WTC11 (cell line): ENCODE data around the gene ZNF574. TPM values are rescaled to one million over a fixed set of nuclear protein-coding genes. Genes with fewer than 3 reads are reported as not detected.

Experiments used
- ATAC-seq: fragments of 200-7000 bp; cut with Tn5 transposase; 2 replicates; pipeline ENCODE4 v1.10.0; 2021; ENCODE audit warnings: mild to moderate bottlenecking, moderate library complexity
- CTCF ChIA-PET: fragments of 300-600 bp; sonication (Branson Sonifier 250); formaldehyde crosslinking; loops from one replicate; lab custom pipeline; 2021; ENCODE audit warnings: antibody characterized with exemption; lab: Charles Lee
- POLR2A ChIA-PET: fragments of 350-600 bp; sonication (Branson Sonifier 250); formaldehyde crosslinking; loops from one replicate; lab custom pipeline; 2021; ENCODE audit warnings: antibody characterized with exemption; lab: Charles Lee
- DNase-seq: peaks from one replicate; pipeline ENCODE4 v3.0.0; 2021; ENCODE audit warnings: low spot score
- H3K27ac Mint-ChIP-seq: 2 replicates; pipeline ENCODE4 v1.8.0; 2021; ENCODE audit warnings: mixed read lengths
- H3K27me3 Mint-ChIP-seq: 2 replicates; pipeline ENCODE4 v1.8.0; 2021; ENCODE audit warnings: low read depth, mild to moderate bottlenecking, moderate library complexity, mixed read lengths
- H3K36me3 Mint-ChIP-seq: 2 replicates; pipeline ENCODE4 v1.8.0; 2021; ENCODE audit warnings: mixed read lengths
- H3K4me1 Mint-ChIP-seq: 2 replicates; pipeline ENCODE4 v1.8.0; 2022; ENCODE audit warnings: mixed read lengths
- H3K4me3 Mint-ChIP-seq: 2 replicates; pipeline ENCODE4 v1.8.0; 2021; ENCODE audit warnings: mild to moderate bottlenecking, moderate library complexity, mixed read lengths
- H3K9me3 Mint-ChIP-seq: 2 replicates; pipeline ENCODE4 v1.8.0; 2021; ENCODE audit warnings: mixed read lengths
- CTCF ChIP-seq: fragments of 200-600 bp; IDR thresholded peaks from 2 replicates; pipeline ENCODE4 v1.8.0; 2022; ENCODE audit warnings: antibody characterized with exemption
- E2F1 ChIP-seq: sonication (generic); formaldehyde crosslinking; IDR thresholded peaks from 2 replicates; pipeline ENCODE4 v1.8.0; 2022; ENCODE audit warnings: mild to moderate bottlenecking, missing genetic modification reagents
- ESRRA ChIP-seq: sonication (generic); formaldehyde crosslinking; IDR thresholded peaks from 2 replicates; pipeline ENCODE4 v1.8.1; 2022; ENCODE audit warnings: mild to moderate bottlenecking, missing genetic modification reagents, borderline replicate concordance
- FOXJ3 ChIP-seq: sonication (generic); formaldehyde crosslinking; IDR thresholded peaks from 2 replicates; pipeline ENCODE4 v1.9.0; 2021; ENCODE audit warnings: missing genetic modification reagents, mild to moderate bottlenecking, borderline replicate concordance
- FOXP1 ChIP-seq: sonication (generic); formaldehyde crosslinking; IDR thresholded peaks from 2 replicates; pipeline ENCODE4 v1.8.0; 2022; ENCODE audit warnings: missing genetic modification reagents, mild to moderate bottlenecking, moderate library complexity, borderline replicate concordance
- FOXP4 ChIP-seq: sonication (generic); formaldehyde crosslinking; IDR thresholded peaks from 2 replicates; pipeline ENCODE4 v1.8.0; 2022; ENCODE audit warnings: mild to moderate bottlenecking, missing genetic modification reagents
- GTF2I ChIP-seq: fragments of 250-450 bp; sonication (Bioruptor Pico); conservative IDR thresholded peaks from 2 replicates; pipeline ENCODE4 v1.4.0; 2021; ENCODE audit warnings: mild to moderate bottlenecking
- NFE2L1 ChIP-seq: sonication (generic); formaldehyde crosslinking; IDR thresholded peaks from 2 replicates; pipeline ENCODE4 v1.8.1; 2023; ENCODE audit warnings: missing genetic modification reagents
- NFYB ChIP-seq: sonication (generic); formaldehyde crosslinking; conservative IDR thresholded peaks from 2 replicates; pipeline ENCODE4 v1.8.0; 2022; ENCODE audit warnings: low read depth, missing genetic modification reagents
- NR1H2 ChIP-seq: sonication (generic); formaldehyde crosslinking; IDR thresholded peaks from 2 replicates; pipeline ENCODE4 v1.9.0; 2021; ENCODE audit warnings: mild to moderate bottlenecking, moderate library complexity, missing genetic modification reagents
- PRDM15 ChIP-seq: sonication (generic); formaldehyde crosslinking; IDR thresholded peaks from 2 replicates; pipeline ENCODE4 v1.8.0; 2022; ENCODE audit warnings: missing genetic modification reagents
- PREB ChIP-seq: sonication (generic); formaldehyde crosslinking; IDR thresholded peaks from 2 replicates; pipeline ENCODE4 v1.8.1; 2022; ENCODE audit warnings: mild to moderate bottlenecking, missing genetic modification reagents, moderate library complexity, borderline replicate concordance
- TP53 ChIP-seq: sonication (generic); formaldehyde crosslinking; IDR thresholded peaks from 2 replicates; pipeline ENCODE4 v1.8.1; 2023; ENCODE audit warnings: mild to moderate bottlenecking, missing genetic modification reagents
- ZBTB43 ChIP-seq: sonication (generic); formaldehyde crosslinking; IDR thresholded peaks from 2 replicates; pipeline ENCODE4 v1.8.1; 2023; ENCODE audit warnings: mild to moderate bottlenecking, missing genetic modification reagents
- ZNF121 ChIP-seq: sonication (generic); formaldehyde crosslinking; IDR thresholded peaks from 2 replicates; pipeline ENCODE4 v1.8.0; 2023; ENCODE audit warnings: missing genetic modification reagents
- ZNF232 ChIP-seq: sonication (generic); formaldehyde crosslinking; IDR thresholded peaks from 2 replicates; pipeline ENCODE4 v1.8.0; 2022; ENCODE audit warnings: mild to moderate bottlenecking, missing genetic modification reagents
- ZNF263 ChIP-seq: sonication (generic); formaldehyde crosslinking; IDR thresholded peaks from 2 replicates; pipeline ENCODE4 v1.8.1; 2022; ENCODE audit warnings: low read depth, mild to moderate bottlenecking, moderate library complexity, missing genetic modification reagents
- ZNF396 ChIP-seq: fragments of 250-450 bp; sonication (Bioruptor Pico); IDR thresholded peaks from 2 replicates; pipeline ENCODE4 v1.8.0; 2021; ENCODE audit warnings: mild to moderate bottlenecking, moderate library complexity, borderline replicate concordance
- ZNF425 ChIP-seq: fragments of 250-450 bp; sonication (Bioruptor Pico); conservative IDR thresholded peaks from 2 replicates; pipeline ENCODE4 v1.9.0; 2021; ENCODE audit warnings: mild to moderate bottlenecking
- total RNA-seq: library from RNA; stranded (reverse); gene quantifications from 3 replicates; pipeline ENCODE4 v1.2.3, GENCODE V29; 2021

Gene ZNF574
- total RNA-seq, 1 experiment from 2014 or later, result 30.6 TPM

- no peak for DNase-seq
- ChIA-PET CTCF (interaction anchor here (0.8 to 4.5 kb wide), 6 partner anchors 8 to 60 kb away, joined by 3 to 52 read pairs (median 3); partner anchors contain the start of gene POU2F2), POLR2A (no interaction called here)
- Mint-ChIP-seq H3K27me3 (peaks cover 4% of the 10 kb centered on the region), H3K36me3 (no peaks in the 10 kb centered on the region), H3K27ac (no peak overlapping the region), H3K4me1 (peaks cover 19% of the 10 kb centered on the region), H3K4me3 (no peak overlapping the region), H3K9me3 (no peaks in the 10 kb centered on the region)
- TF ChIP-seq CTCF (0 out of 2 replicates have a peak, but pooled peaks have one; percentile 14), TP53 (CRISPR knock-in tag) (no peak), FOXP1 (CRISPR knock-in tag) (no peak), GTF2I (peak; percentile 74; the same call in 1 of the 2 replicates), PREB (CRISPR knock-in tag) (no peak)
- ATAC-seq, result no peak
These were observed 40.5 kb downstream of the ZNF574 start for GRCh38 chr19:42116308-42117075.

GRCh38 chr19:42117076-42117475, 41.1 kb downstream of the ZNF574 start:
- H3K9me3 Mint-ChIP-seq, result no peaks in the 10 kb centered on the region
- H3K4me1 Mint-ChIP-seq, result peaks cover 24% of the 10 kb centered on the region
- peaks cover 4% of the 10 kb centered on the region for H3K27me3 Mint-ChIP-seq
- no peak overlapping the region for H3K4me3 Mint-ChIP-seq
- POLR2A ChIA-PET, result no interaction called here
- H3K36me3 Mint-ChIP-seq, result no peaks in the 10 kb centered on the region
- ATAC-seq (no peak), DNase-seq (no peak)
- CTCF ChIA-PET, result interaction anchor here (0.8 to 1.3 kb wide), 5 partner anchors 8 to 60 kb away, joined by 3 to 5 read pairs (median 3); no protein-coding TSS in a partner anchor
- no peak overlapping the region for H3K27ac Mint-ChIP-seq
- TF ChIP-seq ZNF425 (CRISPR knock-in tag) (no peak), PRDM15 (CRISPR knock-in tag) (no peak), ZBTB43 (no peak), E2F1 (CRISPR knock-in tag) (no peak), ZNF232 (CRISPR knock-in tag) (no peak), TP53 (CRISPR knock-in tag) (no peak), ZNF263 (CRISPR knock-in tag) (no peak), GTF2I (no peak), FOXJ3 (CRISPR knock-in tag) (no peak), ZNF396 (CRISPR knock-in tag) (no peak), NR1H2 (CRISPR knock-in tag) (no peak), ZNF121 (CRISPR knock-in tag) (no peak), ESRRA (CRISPR knock-in tag) (no peak), NFYB (CRISPR knock-in tag) (no peak), NFE2L1 (no peak), FOXP4 (no peak)
